ENCODE data around the gene DMC1.

DMC1 gene

GRCh38 chr22:38565441-38565840, 4.5 kb downstream of the DMC1 start:
- no peaks in the 10 kb centered on the region for H3K36me3 ChIP-seq
- TF ChIP-seq CTCF (IDR thresholded peaks at IDR 0.05): no peak
- H3K27ac ChIP-seq: no peak overlapping the region
- no peak overlapping the region for H3K4me3 ChIP-seq (ENCODE audit: low read depth in 1 of 2, low read length in 1 of 2)
- peaks cover 7% of the 10 kb centered on the region for H3K27me3 ChIP-seq
- H3K9me3 ChIP-seq: no peaks in the 10 kb centered on the region
- H3K4me1 ChIP-seq (ENCODE audit: control insufficient read depth in 1 of 2, insufficient read depth in 1 of 2, low read depth in 1 of 2, low read length in 1 of 2): peaks cover 8 to 9% of the 10 kb centered on the region in 2 experiments

DNA sequence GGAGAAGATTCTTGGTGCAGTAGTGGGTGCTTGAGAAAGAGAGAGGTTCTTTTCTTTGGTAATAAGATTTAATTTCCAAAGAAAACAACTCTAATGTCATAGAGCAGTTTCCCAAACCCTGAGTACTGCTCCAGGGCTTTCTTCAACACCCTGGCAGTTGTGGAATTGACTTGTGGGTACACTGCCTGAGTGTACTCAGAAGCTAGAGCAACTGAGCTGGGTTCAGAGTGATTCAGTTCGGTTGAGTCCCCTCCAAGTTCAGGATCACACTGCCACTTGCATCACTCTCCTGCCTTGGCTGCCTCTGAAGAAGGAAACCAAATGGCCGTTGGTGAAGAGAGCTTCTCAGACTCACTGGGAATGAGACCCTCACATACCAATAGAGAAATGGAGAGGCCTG, 5.3 kb downstream of the DMC1 start:
- TF ChIP-seq CTCF (IDR thresholded peaks at IDR 0.05): no peak
- no peaks in the 10 kb centered on the region for H3K36me3 ChIP-seq
- peaks cover 3 to 5% of the 10 kb centered on the region in 2 experiments for H3K4me1 ChIP-seq (ENCODE audit: control insufficient read depth in 1 of 2, insufficient read depth in 1 of 2, low read depth in 1 of 2, low read length in 1 of 2)
- peaks cover 3% of the 10 kb centered on the region for H3K27me3 ChIP-seq
- H3K4me3 ChIP-seq (ENCODE audit: low read depth in 1 of 2, low read length in 1 of 2): no peak overlapping the region
- H3K27ac ChIP-seq: no peak overlapping the region
- no peaks in the 10 kb centered on the region for H3K9me3 ChIP-seq

DNA sequence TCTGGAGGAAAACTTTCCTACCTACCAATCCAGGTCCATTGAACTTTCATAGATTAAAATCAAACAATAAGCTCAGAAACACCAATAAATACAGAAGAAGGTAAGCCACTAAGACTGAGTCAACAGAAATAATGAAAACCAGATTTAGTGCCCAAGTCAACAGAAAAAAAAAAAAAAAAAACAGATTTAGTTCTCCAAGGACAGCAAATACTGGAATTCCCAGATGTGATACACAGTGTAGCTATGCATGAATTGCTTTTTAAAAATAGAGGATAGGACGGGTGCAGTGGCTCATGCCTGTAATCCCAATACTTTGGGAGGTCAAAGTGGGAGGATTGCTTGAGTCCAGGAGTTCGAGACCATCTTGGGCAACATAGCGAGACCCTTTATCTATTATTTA, 15.7 kb downstream of the DMC1 start:
- H3K4me1 ChIP-seq (ENCODE audit: control insufficient read depth in 1 of 2, insufficient read depth in 1 of 2, low read depth in 1 of 2, low read length in 1 of 2): peaks cover 11% of the 10 kb centered on the region in 2 experiments
- H3K9me3 ChIP-seq: no peaks in the 10 kb centered on the region
- no peak overlapping the region for H3K27ac ChIP-seq
- H3K27me3 ChIP-seq: no peaks in the 10 kb centered on the region
- H3K36me3 ChIP-seq: no peaks in the 10 kb centered on the region
- no peak overlapping the region for H3K4me3 ChIP-seq (ENCODE audit: low read depth in 1 of 2, low read length in 1 of 2)
- TF ChIP-seq CTCF (IDR thresholded peaks at IDR 0.05): no peak

DNA sequence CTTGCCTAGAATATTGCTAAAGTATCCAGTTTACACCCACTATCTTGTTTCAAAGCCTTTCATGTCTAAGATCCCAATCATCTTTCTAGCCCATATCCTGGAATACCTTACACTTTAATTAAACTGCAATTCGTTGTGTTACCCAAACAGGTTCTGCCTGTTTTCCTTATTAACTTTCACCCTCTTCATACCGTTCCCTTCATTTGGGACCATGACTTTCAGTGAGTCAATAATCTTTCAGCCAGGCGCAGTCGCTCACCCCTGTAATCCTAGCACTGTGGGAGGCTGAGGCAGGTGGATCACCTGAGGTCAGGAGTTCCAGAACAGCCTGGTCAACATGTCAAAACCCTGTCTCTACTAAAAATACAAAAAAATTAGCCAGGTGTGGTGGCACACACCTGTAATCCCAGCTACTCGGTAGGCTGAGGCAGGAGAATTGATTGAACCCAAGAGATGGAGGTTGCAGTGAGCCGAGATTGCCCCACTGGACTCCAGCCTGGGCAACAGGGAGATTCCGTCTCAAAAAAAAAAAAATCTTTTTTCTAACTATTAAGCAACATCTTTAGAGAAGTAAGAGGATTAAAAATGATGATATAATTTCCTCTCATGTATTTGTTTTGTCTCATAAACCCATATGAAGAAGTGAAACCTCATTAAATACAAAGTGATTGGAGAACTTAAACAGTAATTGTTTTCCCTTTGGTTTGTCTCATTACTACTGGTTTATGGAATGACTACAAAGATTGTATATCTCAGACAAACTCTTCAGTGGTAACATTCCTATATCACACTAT, 20.7 kb downstream of the DMC1 start:
- peak overlapping the region; percentile 31 for H3K27ac ChIP-seq
- H3K27me3 ChIP-seq: no peaks in the 10 kb centered on the region
- no peaks in the 10 kb centered on the region for H3K36me3 ChIP-seq
- no peak for TF ChIP-seq CTCF (IDR thresholded peaks at IDR 0.05)
- peaks cover 13 to 14% of the 10 kb centered on the region in 2 experiments for H3K4me1 ChIP-seq (ENCODE audit: control insufficient read depth in 1 of 2, insufficient read depth in 1 of 2, low read depth in 1 of 2, low read length in 1 of 2)
- H3K4me3 ChIP-seq (ENCODE audit: low read depth in 1 of 2, low read length in 1 of 2): no peak overlapping the region
- H3K9me3 ChIP-seq: peaks cover 1% of the 10 kb centered on the region

DNA sequence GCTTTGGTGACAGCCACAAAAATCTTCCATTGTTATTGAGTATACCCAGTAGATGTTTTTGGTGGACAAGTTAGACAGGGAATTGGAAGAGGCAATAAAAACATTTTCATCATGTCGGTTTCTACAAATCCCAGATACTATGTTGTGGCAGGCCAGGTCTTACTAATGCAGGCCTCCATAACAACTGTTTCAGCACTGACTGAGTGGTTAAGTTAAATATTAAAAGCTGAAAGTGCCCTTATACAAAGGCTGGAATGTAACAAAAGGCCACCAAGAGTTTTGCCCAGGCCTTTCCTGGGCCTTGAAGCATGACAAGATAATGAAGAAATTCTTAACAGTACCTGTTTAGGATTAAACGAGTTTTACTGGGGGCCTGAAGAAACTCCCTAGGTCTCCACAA, 29.3 kb downstream of the DMC1 start:
- Histone ChIP-seq H3K27me3 (no peaks in the 10 kb centered on the region), H3K4me1 (ENCODE audit: control insufficient read depth in 1 of 2, insufficient read depth in 1 of 2, low read depth in 1 of 2, low read length in 1 of 2) (no peaks in the 10 kb centered on the region), H3K36me3 (no peaks in the 10 kb centered on the region), H3K4me3 (ENCODE audit: low read depth in 1 of 2, low read length in 1 of 2) (no peak overlapping the region), H3K27ac (no peak overlapping the region), H3K9me3 (peaks cover 7% of the 10 kb centered on the region)
- no peak for TF ChIP-seq CTCF (IDR thresholded peaks at IDR 0.05)

Measured in neutrophil (primary cell).